ENCODE data around the gene LILRA2.

DNA sequence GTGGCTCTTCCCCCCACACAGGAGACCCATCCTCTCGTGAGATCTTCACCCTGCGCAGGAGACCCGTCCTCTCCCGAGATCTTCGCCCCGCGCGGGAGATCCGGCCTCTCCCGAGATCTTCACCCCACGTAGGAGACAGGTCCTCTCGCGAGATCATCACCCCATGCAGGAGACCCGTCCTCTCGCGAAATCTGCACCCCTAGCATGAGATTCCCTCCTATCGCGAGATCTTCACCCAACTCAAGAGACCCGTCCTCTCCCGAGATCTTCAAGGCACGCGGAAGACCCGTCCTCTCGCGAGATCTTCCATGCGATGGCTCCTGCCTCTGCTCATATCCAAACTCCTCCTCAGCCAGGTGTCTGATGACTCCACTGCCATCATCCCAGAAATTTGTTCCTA, 46.6 kb upstream of the LILRA2 start:
- TF ChIP-seq, protein P1, sequence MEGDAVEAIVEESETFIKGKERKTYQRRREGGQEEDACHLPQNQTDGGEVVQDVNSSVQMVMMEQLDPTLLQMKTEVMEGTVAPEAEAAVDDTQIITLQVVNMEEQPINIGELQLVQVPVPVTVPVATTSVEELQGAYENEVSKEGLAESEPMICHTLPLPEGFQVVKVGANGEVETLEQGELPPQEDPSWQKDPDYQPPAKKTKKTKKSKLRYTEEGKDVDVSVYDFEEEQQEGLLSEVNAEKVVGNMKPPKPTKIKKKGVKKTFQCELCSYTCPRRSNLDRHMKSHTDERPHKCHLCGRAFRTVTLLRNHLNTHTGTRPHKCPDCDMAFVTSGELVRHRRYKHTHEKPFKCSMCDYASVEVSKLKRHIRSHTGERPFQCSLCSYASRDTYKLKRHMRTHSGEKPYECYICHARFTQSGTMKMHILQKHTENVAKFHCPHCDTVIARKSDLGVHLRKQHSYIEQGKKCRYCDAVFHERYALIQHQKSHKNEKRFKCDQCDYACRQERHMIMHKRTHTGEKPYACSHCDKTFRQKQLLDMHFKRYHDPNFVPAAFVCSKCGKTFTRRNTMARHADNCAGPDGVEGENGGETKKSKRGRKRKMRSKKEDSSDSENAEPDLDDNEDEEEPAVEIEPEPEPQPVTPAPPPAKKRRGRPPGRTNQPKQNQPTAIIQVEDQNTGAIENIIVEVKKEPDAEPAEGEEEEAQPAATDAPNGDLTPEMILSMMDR (optimal IDR thresholded peaks at IDR 0.05 in 1 of 3, IDR thresholded peaks at IDR 0.05 in 1 of 3, conservative IDR thresholded peaks at IDR 0.05 in 1 of 3; ENCODE audit: extremely low read depth in 1 of 3, insufficient read depth in 2 of 3, low read length in 3 of 3) = no peak
- TF ChIP-seq EZH2 (IDR thresholded peaks at IDR 0.05; ENCODE audit: low read length) = no peak
